ENCODE results near the gene IL16.
A peak's percentile ranks its signal among the peaks of the same experiment; 100 is the strongest.
"Not testable (repeated sequence)": the region's sequence is repeated elsewhere in the genome, so short reads cannot be mapped to it uniquely, and the experiment has no call there.

IL16 gene

DNA sequence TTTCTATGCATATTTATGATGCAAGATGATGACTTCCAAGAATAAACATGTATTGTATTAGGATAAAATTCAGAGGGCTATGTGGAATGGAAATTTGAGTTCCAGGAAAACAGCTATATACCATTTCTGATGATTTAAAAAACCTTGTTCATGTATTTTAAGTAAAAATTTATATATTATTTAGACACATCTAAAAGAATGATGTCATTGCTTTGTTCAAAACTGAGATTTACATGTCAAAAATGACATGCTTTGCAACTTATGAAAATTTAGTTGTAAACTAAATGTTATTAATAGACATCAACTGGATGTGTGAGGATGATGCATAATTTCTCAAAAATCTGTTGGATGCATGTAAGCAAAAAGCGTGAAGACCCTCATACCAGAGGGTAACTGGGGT, 125.0 kb downstream of the IL16 start:
- no peak for DNase-seq

DNA sequence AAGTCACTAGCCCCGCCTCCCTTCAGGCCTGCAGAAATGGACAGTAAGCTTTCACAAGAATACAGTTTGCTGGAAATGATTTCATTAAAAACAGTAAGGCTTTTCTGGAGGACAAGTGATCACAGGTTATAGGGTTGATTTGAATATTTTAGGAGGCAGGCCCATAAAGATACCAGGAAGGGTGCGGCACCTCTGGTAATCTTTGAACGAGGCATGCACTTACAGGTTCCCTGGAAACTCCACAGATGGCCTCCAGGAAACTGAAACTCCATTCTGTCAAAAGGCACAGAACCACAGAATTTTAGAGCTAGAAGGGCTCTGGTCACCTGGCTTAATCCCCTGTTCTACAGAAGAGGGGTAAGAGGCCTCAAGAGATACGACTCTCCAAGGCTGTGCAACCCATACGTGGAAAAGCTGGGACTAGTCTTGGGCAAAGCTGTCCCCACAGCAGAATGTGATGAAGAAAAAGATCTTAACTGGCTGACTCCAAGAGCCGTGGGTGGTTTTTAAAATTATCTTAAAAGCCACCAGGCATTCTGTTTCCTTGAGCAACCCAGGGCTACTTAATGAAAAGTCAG, 126.1 kb downstream of the IL16 start:
- DNase-seq, result no peak

DNA sequence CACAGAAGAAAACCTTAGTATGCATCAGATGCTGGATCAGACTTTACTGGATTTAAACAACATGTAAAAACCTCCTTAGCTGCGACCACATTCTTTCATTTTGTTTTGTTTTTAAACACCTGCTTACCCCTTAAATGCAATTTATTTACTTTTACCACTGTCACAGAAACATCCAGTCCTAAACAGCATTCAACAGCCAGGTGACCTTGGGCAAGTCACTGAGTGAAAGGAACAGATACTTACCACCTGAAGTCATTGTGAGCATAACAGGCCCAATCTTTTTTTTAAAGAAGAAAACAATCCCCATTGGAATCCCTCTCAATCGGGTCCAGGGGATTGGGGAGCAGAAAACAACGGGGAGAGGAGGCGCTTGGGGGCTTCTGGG, 126.9 kb downstream of the IL16 start:
- DNase-seq, result no peak

DNA sequence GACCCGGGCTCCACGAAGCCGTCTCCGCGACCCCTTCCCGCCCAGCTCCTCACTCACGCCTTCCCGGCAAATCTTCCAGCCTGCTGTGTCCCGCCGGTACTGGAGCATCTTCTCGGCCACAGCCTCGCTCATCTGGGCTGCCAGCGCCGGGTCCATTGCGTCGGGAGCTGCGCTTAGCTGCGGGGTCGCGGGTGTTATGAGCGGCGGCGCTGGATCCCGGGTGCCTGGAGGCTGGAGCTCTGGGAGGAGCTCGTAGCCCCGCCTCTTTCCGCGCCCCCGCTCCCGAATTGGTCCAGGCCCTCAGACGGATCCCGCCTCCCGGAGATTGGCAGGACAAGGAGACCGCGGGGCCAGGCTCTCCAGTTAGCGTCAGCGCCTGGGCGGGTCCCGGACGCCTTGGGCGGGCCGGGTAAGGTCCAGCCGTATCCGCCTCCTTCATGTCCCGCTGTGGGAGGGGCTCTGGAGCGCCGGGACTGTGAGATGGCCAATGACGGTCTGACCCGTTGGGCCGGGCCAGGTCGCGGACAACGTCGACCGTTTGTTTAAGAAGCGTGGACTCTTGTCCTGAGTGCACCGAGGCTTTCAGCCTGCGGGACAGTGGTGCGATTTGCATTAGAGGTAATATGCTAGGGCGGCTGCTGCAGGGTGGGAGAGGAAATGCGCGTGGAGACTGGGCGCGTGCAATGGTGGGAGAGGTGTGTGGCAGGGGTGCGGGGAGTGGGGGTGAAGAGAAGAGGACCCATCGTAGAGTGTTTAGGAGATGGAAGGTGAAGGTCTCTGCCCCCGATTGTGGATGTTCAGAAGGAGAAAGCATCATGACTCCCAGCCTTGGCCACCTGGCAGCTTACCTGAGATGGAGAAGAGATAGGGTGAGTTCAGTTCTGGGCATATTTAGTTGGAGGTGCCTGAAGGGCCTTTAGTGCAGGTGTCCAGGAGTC, 127.5 kb downstream of the IL16 start, which contains the start of gene STARD5:
Gene STARD5, minus strand, starts transcription at position 198 of the 938 bp plus-strand sequence. Its CDS starts 42 bp downstream, at position 156.
- peak; percentile 91 for DNase-seq

DNA sequence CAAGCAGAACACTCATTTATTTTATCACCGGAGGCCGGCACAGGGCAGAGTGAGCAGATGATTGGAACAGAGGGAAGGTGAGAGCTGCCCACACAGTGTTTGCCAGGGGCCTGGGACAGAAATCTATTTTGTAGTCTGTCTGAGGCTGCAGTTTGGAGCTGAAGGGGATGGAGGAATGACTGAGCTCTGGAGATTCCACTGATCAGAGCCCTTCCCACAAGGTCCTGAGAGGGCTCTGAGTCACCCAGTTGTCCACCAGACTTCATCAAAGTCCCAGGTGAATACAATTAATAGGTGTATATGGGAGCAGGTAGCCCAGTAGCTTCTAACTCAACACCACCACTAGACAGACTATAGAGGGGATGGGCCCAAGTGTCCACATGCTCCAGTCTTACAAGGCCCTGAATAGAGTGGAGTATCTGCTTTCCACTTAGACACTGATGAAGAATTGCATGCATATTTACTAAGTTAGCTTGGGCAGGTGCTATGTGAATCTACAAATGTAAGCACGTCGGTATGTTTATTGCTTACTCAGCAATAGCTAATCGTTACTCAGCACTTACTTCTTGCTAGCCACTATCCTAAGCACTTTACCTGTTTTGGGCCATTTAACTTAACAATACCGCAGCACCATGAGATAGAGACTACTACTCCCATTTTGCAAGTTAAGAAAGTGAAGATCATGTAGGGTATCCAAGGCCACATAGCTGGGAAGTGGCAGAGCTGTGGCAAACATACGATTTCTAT, 130.0 kb downstream of the IL16 start:
- no peak for DNase-seq

DNA sequence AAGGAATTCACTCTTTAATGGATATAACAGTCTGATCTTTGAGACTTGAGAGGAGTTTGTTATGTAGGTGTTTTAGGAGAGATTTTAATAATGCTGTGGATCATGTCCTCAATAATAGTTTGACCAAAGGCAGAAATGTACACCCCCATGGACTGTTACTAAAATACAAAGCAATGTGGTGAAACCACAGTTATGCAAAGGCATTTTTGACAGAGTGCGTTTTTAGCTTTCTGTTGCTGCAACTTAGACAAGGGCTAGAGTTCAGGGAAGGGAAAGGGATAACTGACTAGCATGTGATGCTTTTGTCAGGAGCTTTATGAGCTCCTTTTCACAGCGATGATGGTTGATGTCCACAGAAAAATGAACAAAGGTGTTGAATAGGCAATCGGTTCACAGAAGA, 130.8 kb downstream of the IL16 start:
- no peak for DNase-seq

DNA sequence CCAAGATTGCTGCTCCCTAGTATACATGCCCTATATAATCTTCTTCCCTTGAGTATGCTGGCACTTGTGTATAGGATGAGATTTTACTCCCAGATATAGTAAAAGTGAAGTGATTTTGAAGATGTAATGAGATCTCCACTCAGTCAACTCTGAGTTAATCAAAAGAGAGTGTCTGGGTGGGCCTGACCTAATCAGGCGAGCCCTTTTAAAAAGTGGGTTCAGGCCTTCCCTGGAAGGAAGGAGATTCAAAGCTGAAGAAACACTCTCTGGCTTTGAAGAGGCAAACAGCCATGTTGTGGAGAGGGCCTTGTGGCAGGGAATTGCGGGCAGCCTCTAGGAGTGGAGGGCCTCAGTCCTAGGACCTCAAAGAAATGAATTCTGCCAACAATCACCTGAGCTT, 132.8 kb downstream of the IL16 start:
- DNase-seq, result no peak

DNA sequence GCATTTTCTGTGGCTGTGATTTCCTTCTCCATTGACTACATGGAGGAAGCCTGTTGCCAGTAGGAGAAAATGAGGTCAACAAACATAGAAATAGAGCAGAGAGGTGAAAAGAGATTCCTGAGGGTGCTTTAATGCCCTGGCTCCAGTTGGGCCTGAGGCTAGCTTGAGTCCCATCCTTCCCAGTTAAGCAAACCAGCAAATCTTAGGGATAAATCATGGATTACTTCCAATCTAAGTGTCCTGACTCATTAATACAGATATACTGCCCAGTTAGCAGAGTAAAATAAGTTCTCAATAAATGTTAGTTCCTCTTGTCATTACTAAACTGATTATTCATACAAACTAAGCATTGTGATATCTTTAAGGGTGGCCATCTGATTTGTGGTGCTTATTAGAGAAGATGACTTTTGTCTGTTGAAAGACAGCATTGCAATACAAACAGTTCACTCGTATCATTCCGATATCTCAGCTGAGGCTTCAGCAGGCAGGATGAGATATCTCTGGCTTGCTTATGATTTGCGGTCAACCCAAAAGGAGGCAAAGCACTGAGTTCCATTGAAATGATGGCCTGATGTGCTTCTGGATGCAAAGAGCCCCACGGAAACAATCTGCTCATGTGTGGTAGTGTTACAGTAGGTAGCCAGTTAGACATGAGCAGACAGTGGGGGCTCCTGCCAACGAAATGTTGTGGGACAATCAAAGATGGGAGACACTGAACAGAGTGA, 133.8 kb downstream of the IL16 start:
- no peak for DNase-seq

DNA sequence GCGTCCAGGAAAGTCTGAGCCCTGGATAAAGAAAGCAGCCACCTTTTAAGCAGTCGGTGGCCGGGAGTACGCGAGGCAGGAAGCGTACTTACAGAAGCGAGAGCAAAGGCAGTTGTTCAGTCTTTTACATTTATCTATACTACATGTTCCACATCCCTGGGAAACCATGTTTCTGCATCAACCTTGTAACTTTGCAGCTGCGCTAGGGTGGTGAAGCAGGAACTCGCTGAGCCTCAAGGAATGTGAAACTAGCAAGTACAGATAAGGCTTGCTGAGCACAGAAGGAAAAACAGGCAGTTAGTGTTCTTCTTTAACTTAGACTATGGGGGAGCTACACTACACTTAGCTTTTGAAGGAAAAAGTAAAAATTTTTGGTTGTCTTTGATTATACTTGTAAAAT, 134.5 kb downstream of the IL16 start:
- not testable (repeated sequence) for DNase-seq

DNA sequence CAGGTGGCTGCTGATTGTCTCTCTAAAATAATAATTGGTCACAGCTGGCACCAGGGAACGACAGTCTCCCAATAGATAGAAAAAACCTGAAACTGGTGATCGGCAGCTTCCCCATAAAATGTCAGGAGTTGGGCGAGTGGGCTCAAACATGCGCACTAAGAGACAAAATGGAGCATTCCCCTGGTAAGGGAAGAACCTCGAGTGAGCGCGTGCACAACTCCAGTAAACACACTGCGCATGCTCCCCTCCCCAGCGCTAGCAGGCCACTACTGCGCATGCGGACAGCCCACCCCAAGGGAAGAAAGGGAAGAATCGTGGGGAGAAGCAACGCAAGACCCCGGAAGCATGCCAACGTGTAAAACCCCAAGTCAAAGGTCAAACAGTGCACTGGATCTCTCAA, 134.9 kb downstream of the IL16 start:
- no peak for DNase-seq

DNA sequence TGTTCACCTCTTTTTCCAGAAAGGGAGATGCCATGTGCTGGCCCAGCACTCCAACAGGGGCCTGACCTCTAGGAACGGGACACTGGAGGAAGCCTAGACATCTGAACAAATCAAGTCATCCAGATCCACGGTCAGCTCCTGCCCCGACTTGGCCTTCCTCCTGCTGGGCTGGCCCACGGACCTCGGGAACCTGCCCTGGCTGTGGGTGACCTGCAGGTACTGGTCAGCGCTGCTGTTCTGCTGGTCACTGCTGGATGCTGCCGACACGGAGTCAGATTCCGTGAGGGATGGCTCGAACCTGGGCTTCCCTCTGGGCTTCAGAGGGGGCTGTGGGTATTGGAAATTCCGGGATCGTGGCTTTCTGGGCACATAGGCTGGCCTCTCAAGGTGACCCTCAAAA, 135.6 kb downstream of the IL16 start:
- no peak for DNase-seq

DNA sequence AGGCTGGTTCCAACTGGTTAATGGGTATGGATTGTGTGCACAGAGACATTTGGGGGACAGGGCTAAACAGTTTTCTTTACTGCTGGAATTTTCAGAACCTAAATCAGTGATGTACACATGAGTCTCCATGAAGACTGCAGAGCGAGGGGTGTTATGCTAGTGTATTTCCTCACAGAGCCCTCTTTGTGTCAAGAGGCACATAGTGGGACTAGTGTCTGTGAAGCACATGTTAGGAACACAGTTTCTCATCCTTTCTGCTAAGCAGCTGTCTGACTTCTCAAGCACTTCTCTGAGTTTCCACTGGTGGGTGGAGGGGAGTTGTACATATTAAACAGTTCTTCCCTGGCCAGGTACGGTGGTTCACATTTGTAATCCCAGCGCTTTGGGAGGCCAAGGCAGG, 136.7 kb downstream of the IL16 start:
- no peak for DNase-seq

DNA sequence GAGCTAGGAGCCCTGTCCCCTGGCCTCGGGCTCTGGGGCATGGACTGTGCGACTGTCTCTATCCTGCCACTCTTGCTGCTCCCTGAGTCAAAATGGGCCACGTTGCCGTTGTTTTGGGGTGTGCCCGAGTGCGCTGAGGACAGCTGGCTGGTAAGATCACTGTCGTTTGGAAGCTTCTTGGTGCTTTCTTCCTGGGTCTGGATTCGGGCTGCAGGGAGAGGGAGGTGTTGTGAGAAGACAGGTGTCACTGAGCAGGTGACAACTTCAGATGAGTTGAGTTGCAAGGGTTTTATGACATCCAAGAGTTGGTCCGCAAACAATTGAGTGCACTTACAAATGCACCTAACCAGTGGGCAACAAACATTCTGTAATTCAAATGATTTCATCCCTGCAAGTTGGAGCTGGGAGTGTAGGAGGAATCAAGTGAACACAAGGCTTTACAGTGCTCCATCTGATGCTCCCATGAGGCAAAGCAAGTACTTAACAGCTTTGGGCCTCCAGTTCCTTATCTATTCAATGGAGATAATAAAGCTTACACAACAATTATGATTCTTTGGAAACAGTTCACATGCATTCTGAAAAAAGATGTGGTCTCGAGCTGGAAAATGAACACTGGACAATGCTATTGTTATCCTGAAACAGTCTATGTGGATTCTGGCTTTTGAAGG, 138.2 kb downstream of the IL16 start:
- no peak for DNase-seq

DNA sequence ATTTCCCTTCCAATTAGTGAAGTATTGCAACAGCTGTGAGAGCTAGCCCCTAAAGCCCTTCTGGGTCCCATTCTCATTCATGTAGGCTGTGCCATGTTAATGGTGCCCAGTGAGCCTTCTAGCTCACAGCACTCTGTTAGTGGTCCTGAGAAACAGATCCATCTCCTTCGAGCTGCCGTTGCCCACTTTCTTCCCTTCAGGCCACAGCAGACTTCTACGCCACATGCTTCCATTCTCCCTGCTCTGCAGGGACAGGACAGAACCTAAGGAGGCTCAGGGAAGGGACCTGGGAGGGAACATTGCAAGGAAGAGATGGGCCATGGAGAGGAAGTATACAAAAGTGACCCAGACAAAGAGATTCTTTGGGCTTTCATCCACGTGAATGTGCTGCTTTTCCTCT, 139.0 kb downstream of the IL16 start:
- DNase-seq, result no peak

DNA sequence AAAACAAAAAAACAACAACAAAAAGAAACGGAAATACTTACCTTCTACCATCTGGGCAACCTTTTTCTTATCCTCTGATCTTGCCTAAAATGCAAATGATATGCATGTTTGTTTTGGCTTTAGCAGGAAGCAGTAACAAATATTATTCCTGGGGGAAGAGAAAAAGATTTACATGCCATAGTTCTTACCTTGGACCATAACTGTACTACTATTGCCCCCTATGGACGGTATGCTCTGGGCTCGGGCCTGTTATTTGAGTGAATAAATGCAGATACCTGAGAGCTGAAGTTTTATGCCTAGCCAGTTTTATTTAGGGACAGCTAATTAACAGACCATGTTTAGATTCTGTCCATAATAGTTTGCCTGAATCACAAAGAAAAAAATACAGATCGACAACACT, 139.9 kb downstream of the IL16 start:
- DNase-seq, result peak; percentile 53

DNA sequence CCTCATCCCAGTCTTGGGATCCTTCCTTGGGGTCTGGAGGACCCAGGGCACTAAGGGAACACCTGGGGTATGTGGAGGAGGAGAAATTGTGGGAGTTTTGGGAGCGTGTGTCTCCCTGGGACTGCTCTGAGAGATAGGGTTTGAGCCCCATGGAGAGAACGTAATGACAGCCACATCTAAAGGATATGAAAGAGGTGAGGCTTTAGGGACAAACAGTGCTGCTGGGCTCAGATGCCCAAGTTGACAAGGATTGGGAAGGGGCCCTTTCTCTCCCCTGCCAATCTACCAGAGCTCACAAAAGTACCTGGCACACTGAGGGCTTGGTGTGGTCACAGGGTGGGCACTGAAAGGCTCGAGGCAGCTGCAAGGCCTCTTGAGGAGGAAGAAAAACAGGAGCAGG, 140.6 kb downstream of the IL16 start:
- DNase-seq, result no peak

DNA sequence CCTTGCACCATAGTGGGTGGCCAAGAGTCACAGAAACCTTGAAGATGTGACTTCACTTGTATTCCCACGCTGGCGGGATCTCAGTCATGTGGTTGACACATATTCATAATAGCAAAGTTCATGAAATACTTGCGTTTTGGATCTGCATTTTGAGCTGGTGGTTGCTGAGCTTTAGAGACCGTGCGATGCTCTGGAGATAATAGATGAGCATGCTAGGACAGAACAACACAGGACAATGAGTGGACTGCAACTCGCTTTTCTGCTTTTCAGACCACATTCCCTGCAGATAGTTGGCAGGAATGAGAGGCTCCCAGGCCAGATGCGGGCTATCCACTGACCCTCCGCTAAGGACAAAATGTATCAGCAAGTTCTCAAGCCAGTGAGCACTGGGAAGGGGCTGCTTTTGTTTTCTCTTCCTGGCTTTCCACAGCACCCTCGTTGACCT, 141.1 kb downstream of the IL16 start:
- DNase-seq, result no peak

DNA sequence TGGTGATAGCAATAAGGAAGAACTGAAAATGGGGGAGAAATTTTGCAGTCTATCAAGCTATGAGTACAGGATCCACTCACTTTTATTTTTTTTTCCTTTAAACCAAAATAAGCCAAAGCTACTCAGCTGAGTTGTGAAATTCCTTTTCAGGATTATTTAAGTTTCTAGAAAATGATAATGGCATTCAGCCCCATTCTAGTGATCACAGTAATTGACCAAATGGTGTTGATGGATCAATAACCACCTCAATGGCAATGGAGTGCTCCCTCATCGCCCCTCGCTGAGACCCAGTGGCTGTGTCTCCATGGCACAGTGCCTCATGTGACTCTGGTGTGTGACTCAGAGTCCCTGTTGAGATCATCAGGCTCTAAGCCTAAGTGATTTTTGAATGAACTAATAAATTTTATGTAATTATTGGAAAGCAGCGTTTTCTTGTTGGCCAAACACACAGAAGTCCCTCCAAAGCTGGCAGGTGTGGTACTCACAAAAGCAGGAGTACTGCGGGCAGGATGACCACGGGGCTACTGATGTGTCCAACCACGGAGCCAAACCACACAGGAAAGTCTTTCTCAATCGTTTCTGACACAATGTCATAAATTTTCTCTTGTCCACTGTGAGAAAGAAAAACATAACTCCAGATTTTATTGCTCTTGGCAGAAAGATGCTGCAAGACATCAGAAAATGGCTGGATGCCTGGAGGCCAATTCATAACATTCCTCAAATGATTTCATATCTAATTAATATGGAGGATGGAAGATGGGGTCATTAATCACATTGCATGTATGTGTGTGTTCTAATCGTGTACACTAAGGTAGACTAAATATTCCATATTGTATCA, 141.7 kb downstream of the IL16 start:
- DNase-seq, result no peak

DNA sequence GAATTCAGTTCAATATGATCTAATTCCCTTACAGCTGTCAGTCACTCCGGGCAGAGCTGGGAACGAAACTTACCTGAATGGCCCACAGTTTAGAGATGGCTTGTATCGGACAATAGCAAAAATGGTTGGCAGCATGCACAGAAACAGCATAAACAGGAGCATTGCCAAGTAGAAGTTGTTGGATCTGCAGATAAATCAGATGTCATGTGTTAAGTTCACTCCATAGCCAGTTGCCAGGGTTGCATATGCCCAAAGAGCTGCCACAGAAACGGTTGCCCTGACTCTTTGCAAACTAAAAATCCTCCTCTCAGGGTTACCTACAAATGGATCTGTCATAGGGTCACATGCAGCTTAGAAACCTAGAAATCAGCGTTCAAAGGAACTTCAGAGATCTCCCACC, 142.6 kb downstream of the IL16 start:
- DNase-seq, result no peak

DNA sequence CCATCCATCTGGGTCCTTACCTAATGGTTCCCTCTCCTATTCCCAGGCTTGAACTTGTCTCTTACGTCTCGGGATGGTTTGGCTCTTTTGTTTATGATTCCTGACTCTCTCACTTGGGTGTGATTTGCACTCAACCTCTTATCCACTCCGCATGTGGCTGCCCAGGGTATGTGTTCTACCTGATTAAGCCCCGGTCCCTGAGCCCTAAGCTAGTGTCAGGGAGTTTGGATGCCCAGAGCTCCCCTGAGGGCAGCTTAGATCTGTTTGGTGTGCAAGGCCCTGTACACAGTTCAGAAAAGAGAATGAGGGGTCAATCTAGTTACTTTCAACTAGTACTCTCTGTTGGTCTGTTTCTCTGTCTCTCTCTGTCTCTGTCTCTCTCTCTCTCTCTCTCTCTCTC, 143.2 kb downstream of the IL16 start:
- DNase-seq, result no peak

DNA sequence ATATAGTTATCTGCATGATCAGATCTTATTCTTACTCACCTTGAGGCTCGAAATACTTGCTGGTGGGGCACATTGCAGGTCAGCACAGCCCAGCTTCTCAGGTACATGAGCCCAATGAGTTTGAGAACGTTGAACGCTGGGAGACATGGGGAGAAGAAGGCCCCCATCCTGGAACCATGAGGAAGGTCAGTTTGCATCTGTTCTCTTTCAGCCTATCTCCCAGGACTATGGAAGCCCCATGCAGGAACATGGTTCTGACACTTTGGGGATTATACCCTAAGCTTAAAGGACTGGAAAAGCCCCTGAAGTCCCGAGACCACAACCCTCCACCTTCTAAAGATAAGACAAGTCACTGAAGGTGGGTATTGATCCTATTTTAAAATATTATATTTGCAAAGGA, 144.7 kb downstream of the IL16 start:
- no peak for DNase-seq

DNA sequence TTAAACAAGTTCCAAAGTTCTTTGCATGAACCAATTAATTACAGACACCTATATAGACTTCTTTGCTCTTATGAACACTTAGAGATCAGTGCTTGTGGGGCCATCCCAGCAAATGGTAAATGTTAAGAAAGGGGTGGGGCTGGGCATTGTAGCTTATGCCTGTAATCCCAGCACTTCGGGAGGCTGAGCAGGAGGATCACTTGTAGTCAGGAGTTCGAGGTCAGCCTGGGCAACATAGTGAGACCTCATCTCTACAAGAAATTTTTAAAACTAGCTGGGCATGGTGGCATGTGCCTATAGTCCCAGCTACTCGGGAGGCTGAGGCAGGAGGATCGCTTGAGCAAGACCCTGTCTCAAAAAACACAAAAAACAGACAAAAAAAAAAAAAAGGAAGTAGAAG, 146.7 kb downstream of the IL16 start:
- no peak for DNase-seq

Data from CD4-positive, alpha-beta T cell treated with Interleukin-4 for 4 hours (primary cell).